Calu3 (cell line): ENCODE results near the gene RIMS3. TPM values are rescaled to one million over a fixed set of nuclear protein-coding genes. Genes with fewer than 3 reads are reported as not detected.

Source experiments
- BruUV-seq: library from RNA; stranded (reverse); fragments of 400-500 nt; replicated peaks from 2 replicates; lab custom pipeline; 2021; lab: Mats Ljungman, UMichigan
- CTCF ChIA-PET: fragments of 300-600 bp; sonication (Branson Sonifier 250); formaldehyde crosslinking; loops from one replicate; lab custom pipeline; 2022; ENCODE audit warnings: antibody characterized with exemption; lab: Charles Lee
- DNase-seq: peaks from one replicate; pipeline ENCODE4 v3.0.0; 2022
- H3K27ac Mint-ChIP-seq: one replicate; pipeline ENCODE4 v1.8.0; 2022; ENCODE audit warnings: mixed read lengths; ENCODE audit not compliant: unreplicated experiment
- H3K27me3 Mint-ChIP-seq: one replicate; pipeline ENCODE4 v1.8.0; 2022; ENCODE audit warnings: mixed read lengths; ENCODE audit not compliant: unreplicated experiment
- H3K36me3 Mint-ChIP-seq: one replicate; pipeline ENCODE4 v1.8.0; 2022; ENCODE audit warnings: mild to moderate bottlenecking, moderate library complexity, mixed read lengths; ENCODE audit not compliant: insufficient read depth, unreplicated experiment
- H3K4me1 Mint-ChIP-seq: one replicate; pipeline ENCODE4 v1.8.0; 2022; ENCODE audit warnings: mild to moderate bottlenecking, low read depth, mixed read lengths; ENCODE audit not compliant: unreplicated experiment
- H3K4me3 Mint-ChIP-seq: one replicate; pipeline ENCODE4 v1.8.0; 2022; ENCODE audit warnings: mild to moderate bottlenecking, low read depth, moderate library complexity, mixed read lengths; ENCODE audit not compliant: unreplicated experiment
- H3K9me3 Mint-ChIP-seq: one replicate; pipeline ENCODE4 v1.8.0; 2022; ENCODE audit warnings: low read depth, mixed read lengths; ENCODE audit not compliant: unreplicated experiment
- intact Hi-C: fragments of 100-400 bp; cut with micrococcal nuclease; formaldehyde crosslinking; loops from one replicate; pipeline ENCODE4 v1.10.0; 2022; ENCODE audit not compliant: unreplicated experiment
- total RNA-seq: library from RNA; stranded (reverse); gene quantifications from 2 replicates; pipeline ENCODE4 v1.2.3, GENCODE V29; 2022
- TF ChIP-seq, protein P1 (sequence below): fragments of 200-600 bp; IDR thresholded peaks from one replicate; pipeline ENCODE4 v1.8.0; 2022; ENCODE audit warnings: antibody characterized with exemption; ENCODE audit not compliant: unreplicated experiment

RIMS3 gene
- total RNA-seq, 1 experiment from 2014 or later = 1.3 TPM

DNA sequence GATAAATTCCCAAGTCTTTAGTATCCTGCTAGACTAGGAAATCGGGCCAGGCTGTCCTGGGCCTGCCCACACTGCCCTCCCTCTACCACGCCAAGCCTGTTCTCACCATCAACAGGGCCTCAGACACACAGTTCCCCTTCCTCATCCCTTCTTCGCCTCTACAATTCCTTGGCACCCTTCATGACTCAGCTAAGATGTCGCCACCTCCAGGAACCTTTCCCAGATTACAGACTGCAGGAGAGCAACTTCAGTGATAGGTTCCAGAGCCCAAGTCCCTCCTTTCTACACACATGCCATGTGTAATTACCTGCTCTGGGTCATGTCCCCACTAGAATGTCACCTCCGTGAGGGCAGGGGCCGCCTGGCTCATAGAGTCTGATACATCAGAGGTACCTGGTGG lies 3.3 kb downstream of the RIMS3 start:
- Mint-ChIP-seq H3K9me3 (no peaks in the 10 kb centered on the region), H3K27me3 (no peaks in the 10 kb centered on the region), H3K36me3 (no peaks in the 10 kb centered on the region), H3K4me3 (no peak overlapping the region), H3K4me1 (peaks cover 28% of the 10 kb centered on the region), H3K27ac (no peak overlapping the region)
- no TSS peak for BruUV-seq
- TF ChIP-seq, protein P1, sequence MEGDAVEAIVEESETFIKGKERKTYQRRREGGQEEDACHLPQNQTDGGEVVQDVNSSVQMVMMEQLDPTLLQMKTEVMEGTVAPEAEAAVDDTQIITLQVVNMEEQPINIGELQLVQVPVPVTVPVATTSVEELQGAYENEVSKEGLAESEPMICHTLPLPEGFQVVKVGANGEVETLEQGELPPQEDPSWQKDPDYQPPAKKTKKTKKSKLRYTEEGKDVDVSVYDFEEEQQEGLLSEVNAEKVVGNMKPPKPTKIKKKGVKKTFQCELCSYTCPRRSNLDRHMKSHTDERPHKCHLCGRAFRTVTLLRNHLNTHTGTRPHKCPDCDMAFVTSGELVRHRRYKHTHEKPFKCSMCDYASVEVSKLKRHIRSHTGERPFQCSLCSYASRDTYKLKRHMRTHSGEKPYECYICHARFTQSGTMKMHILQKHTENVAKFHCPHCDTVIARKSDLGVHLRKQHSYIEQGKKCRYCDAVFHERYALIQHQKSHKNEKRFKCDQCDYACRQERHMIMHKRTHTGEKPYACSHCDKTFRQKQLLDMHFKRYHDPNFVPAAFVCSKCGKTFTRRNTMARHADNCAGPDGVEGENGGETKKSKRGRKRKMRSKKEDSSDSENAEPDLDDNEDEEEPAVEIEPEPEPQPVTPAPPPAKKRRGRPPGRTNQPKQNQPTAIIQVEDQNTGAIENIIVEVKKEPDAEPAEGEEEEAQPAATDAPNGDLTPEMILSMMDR = no peak
- intact Hi-C loops = no loop called here
- no peak for DNase-seq
- CTCF ChIA-PET = interaction anchor here (0.6 kb wide), 1 partner anchor 29 kb away, joined by 3 read pairs; no protein-coding TSS in a partner anchor

DNA sequence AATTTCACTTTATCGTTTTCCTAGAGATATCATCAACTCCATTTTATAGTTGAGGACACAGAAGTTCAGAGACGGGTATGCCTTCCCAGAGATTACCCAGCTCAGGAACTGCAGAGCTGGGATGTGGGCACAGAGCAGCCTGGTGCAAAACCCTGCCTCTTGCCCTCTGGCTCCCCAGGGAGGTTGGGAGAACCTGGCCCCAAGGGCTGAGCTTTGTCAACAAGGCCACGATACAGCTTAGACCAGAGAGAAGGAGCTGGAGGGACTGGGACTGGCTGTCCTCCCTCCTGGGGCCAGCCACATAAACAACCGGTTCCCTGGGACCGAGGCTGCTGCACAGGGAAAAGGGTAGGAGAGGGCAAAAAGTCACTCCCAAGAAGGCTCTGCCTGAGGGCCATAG lies 3.8 kb downstream of the RIMS3 start:
- TF ChIP-seq, protein P1 = no peak
- intact Hi-C loops = no loop called here
- H3K27ac Mint-ChIP-seq = no peak overlapping the region
- CTCF ChIA-PET = no interaction called here
- no peaks in the 10 kb centered on the region for H3K9me3 Mint-ChIP-seq
- H3K4me1 Mint-ChIP-seq = peaks cover 28% of the 10 kb centered on the region
- H3K4me3 Mint-ChIP-seq = no peak overlapping the region
- no peak for DNase-seq
- no TSS peak for BruUV-seq
- no peaks in the 10 kb centered on the region for H3K36me3 Mint-ChIP-seq
- no peaks in the 10 kb centered on the region for H3K27me3 Mint-ChIP-seq

DNA sequence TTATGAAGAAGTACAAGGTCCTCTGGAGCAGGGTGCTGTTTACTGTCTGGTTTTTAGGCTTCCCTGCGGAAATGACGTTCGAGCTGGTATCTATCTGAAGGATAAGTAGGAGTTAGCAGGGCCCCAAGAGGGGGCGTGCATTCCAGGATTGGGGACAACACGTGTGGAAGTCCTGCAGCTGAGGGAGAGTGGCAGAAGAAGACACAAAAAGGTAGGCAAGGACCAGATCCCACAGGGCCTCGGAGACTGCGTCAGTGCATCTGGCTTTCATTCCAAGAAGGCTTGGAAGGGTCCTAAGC lies 5.9 kb downstream of the RIMS3 start:
- H3K27me3 Mint-ChIP-seq = no peaks in the 10 kb centered on the region
- no peak overlapping the region for H3K27ac Mint-ChIP-seq
- TF ChIP-seq, protein P1 = no peak
- intact Hi-C loops = no loop called here
- peaks cover 18% of the 10 kb centered on the region for H3K4me1 Mint-ChIP-seq
- H3K9me3 Mint-ChIP-seq = no peaks in the 10 kb centered on the region
- BruUV-seq = no TSS peak
- no peaks in the 10 kb centered on the region for H3K36me3 Mint-ChIP-seq
- no peak overlapping the region for H3K4me3 Mint-ChIP-seq
- DNase-seq = no peak
- CTCF ChIA-PET = interaction anchor here (0.8 kb wide), 1 partner anchor 15 kb away, joined by 3 read pairs; no protein-coding TSS in a partner anchor

DNA sequence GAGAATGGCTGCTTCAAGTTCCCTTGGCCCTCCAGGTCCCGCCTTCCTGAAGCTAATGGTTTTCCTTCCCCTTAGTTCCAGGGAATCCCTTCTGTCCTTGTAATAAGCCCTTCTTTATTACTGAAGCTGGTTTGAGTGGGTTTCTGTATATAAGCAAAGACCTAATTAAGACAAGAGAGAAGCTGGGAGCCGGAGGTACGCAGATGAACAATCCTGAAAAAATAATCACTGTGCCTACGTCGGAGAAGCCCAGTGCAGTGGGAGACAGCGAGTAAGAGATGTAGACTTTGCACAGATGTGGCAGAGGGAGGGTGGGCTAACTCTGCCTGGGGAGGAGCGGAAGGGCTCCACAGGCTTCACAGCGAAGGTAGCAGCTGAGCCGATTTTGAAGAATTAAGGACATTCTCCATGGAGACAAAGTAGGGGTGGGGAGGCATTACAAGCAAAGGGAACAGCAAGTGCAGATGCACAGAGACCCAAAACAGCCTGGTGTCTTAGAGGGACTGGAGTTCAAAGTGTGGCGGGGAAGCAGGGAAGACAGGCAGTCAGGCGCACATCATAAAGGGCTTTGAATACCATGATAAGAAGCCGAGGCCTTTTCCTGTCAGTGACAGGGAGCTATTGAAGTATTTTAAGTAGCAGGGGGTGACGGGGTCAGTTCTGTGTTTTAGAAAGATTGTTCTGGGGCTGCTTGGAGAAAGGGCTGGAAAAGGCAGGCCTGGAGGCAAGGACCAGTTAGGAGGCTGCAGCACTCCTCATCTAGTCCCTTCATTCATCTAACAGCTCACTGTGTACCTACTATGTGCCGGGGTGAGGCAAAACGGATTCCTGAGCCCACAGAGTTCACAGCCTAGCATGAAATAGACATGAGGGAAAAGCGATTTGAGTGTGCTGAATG lies 6.5 kb downstream of the RIMS3 start:
- TF ChIP-seq, protein P1 = no peak
- no TSS peak for BruUV-seq
- H3K27ac Mint-ChIP-seq = no peak overlapping the region
- H3K4me3 Mint-ChIP-seq = no peak overlapping the region
- CTCF ChIA-PET = no interaction called here
- no peaks in the 10 kb centered on the region for H3K9me3 Mint-ChIP-seq
- H3K27me3 Mint-ChIP-seq = no peaks in the 10 kb centered on the region
- no peak for DNase-seq
- H3K36me3 Mint-ChIP-seq = no peaks in the 10 kb centered on the region
- intact Hi-C loops = no loop called here
- H3K4me1 Mint-ChIP-seq = peaks cover 18% of the 10 kb centered on the region
